Lower leg skin (tissue), 3 donors: Measurements from ENCODE around the gene SPAG9.

Experiments used
- CTCF ChIP-seq, 3 donors: fragments of 450-650 bp; IDR thresholded peaks; one replicate each; pipeline ENCODE4 v1.5.1; 2016; ENCODE audit warnings: antibody characterized with exemption in 3 of 3, mild to moderate bottlenecking in 3 of 3, moderate library complexity in 2 of 3
- POLR2A ChIP-seq, 2 donors: fragments of 450-650 bp; IDR thresholded peaks; one replicate each; pipeline ENCODE4 v1.6.1; 2016 to 2017; ENCODE audit warnings: antibody characterized with exemption in 2 of 2, mild to moderate bottlenecking in 1 of 2, moderate library complexity in 1 of 2

- TF ChIP-seq CTCF (IDR thresholded peaks at IDR 0.05) (no peak), POLR2A (IDR thresholded peaks at IDR 0.05) (no peak)
Measured at GRCh38 chr17:51119415-51120356, 982 bp downstream of the SPAG9 start.
